Adrenal gland (tissue), 12 donors: ENCODE data around the gene FAM9C. TPM values are rescaled to one million over a fixed set of nuclear protein-coding genes. Genes with fewer than 3 reads are reported as not detected.

Source experiments
- DNase-seq, 7 donors: peaks; one replicate each; pipeline ENCODE4 v3.0.0-alpha.2; 2019 to 2020
- H3K27ac ChIP-seq, 5 donors: fragments of 200-600 bp; sonication (generic) in 4 of 5; 1 replicate in 3 of 5; 2 replicates in 2 of 5; pipeline versions ENCODE4 v1.5.1 to v1.8.0; 2016 to 2020; ENCODE audit warnings: mild to moderate bottlenecking in 1 of 5
- H3K27me3 ChIP-seq: fragments of 200-600 bp; 2 replicates; pipeline ENCODE4 v1.8.0; 2021
- H3K36me3 ChIP-seq, 2 donors: fragments of 200-600 bp; replicated peaks in 1 of 2; 1 replicate in 1 of 2; 2 replicates in 1 of 2; pipeline versions ENCODE4 v1.5.1 to v1.8.0; 2018 to 2022
- H3K4me1 ChIP-seq, 2 donors: fragments of 200-600 bp; replicated peaks in 1 of 2; 1 replicate in 1 of 2; 2 replicates in 1 of 2; pipeline versions ENCODE4 v1.5.1 to v1.8.0; 2018 to 2021
- H3K4me3 ChIP-seq, 4 donors: fragments of 200-600 bp; sonication (generic) in 3 of 4; one replicate each; pipeline ENCODE4 v1.5.1; 2016 to 2018
- H3K9me3 ChIP-seq, 3 donors: fragments of 200-600 bp; sonication (generic) in 1 of 3; replicated peaks in 1 of 3; 1 replicate in 2 of 3; 2 replicates in 1 of 3; pipeline versions ENCODE4 v1.5.1 to v1.8.0; 2016 to 2021
- POLR2A ChIP-seq, 2 donors: fragments of 450-650 bp; IDR thresholded peaks; one replicate each; pipeline ENCODE4 v1.6.1; 2017; ENCODE audit warnings: antibody characterized with exemption in 2 of 2, mild to moderate bottlenecking in 2 of 2, moderate library complexity in 1 of 2
- WGBS, 4 donors: extraction: QIAGEN DNeasy Blood & Tissue Kit in 2 of 4; methylation state at CpG; one replicate each; pipeline versions ENCODE4 v1.1.5 to v1.1.7; 2013 to 2017; 5-methylcytosine and 5-hydroxymethylcytosine counted together
- intact Hi-C, 2 donors: fragments of 100-400 bp; cut with DNase I; formaldehyde crosslinking; loops; one replicate each; pipeline versions ENCODE4 v1.14.1 to v1.15.0; 2022 to 2023
- polyA plus RNA-seq, 3 donors: library from polyadenylated mRNA; stranded (reverse); fragments of 200-250 nt in 2 of 3; fragments of 350-450 nt in 1 of 3; fragmentation: Illumina TruSeq in 1 of 3; extraction: RNeasy Lipid Tissue Mini Kit (QIAGEN cat#74804) in 1 of 3; gene quantifications; one replicate each; pipeline ENCODE4 v1.2.3, GENCODE V29; 2013 to 2014
- total RNA-seq, 9 donors: library from RNA; depleted of rRNA in 4 of 9; stranded (reverse); fragments of >200 nt in 4 of 9; fragments of 120-200 nt in 1 of 9; fragmentation: NEBNext Ultra II Directional in 1 of 9; extraction: Animal tissue kit (Norgen Biotek cat#: 25700) in 1 of 9; gene quantifications; one replicate each; pipeline versions ENCODE4 v1.1.0 to v1.2.4, GENCODE V29; 2013 to 2023
- TF ChIP-seq, protein P1 (sequence below), 6 experiments: fragments of 450-650 bp in 4 of 6; fragments of 200-600 bp in 2 of 6; sonication (generic) in 1 of 6; IDR thresholded peaks; 1 replicate in 5 of 6; 2 replicates in 1 of 6; pipeline versions ENCODE4 v1.5.1 to v1.8.0; 2016 to 2021; ENCODE audit warnings: antibody characterized with exemption in 6 of 6, mild to moderate bottlenecking in 2 of 6, moderate library complexity in 1 of 6
- donor health status: healthy with polysubstance abuse.
- donor health status: Bipolar disorder and iron deficiency.
- donor health status: DM: yes; HTN: yes; CAD: no.
- donor health status: DM: no; HTN: no; CAD: no.
- donor health status: DM: no; HTN: no; CAD: no.
- donor health status: DM: yes; HTN: yes; CAD: no.

Gene FAM9C
- total and polyA plus RNA-seq, 12 donors = 0.03 to 0.14 TPM; not detected in 10

DNA sequence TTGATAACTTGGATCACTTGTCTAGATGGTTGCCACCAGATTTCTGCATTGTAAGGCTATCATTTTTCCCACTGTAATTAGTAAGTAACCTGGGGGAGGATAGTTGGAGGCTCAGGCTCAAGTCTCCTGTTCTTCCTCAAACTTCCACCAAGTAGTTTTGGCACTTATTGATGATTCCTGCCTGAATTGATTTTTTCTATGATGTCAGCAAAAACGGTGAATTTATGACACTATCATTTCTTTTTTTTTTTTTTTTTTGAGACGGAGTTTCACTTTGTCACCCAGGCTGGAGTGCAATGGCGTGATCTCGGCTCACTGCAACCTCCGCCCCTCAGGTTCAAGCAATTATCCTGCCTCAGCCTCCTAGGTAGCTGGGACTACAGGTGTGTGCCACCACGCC is 57.1 kb downstream of the FAM9C start:
- Histone ChIP-seq H3K27ac (no peak overlapping the region), H3K4me1 (peaks cover 7% of the 10 kb centered on the region in 2 donors), H3K27me3 (no peaks in the 10 kb centered on the region), H3K9me3 (no peaks in the 10 kb centered on the region), H3K4me3 (no peak overlapping the region), H3K36me3 (no peaks in the 10 kb centered on the region)
- DNase-seq = no peak
- TF ChIP-seq, protein P1, sequence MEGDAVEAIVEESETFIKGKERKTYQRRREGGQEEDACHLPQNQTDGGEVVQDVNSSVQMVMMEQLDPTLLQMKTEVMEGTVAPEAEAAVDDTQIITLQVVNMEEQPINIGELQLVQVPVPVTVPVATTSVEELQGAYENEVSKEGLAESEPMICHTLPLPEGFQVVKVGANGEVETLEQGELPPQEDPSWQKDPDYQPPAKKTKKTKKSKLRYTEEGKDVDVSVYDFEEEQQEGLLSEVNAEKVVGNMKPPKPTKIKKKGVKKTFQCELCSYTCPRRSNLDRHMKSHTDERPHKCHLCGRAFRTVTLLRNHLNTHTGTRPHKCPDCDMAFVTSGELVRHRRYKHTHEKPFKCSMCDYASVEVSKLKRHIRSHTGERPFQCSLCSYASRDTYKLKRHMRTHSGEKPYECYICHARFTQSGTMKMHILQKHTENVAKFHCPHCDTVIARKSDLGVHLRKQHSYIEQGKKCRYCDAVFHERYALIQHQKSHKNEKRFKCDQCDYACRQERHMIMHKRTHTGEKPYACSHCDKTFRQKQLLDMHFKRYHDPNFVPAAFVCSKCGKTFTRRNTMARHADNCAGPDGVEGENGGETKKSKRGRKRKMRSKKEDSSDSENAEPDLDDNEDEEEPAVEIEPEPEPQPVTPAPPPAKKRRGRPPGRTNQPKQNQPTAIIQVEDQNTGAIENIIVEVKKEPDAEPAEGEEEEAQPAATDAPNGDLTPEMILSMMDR (IDR thresholded peaks at IDR 0.05) = no peak
- TF ChIP-seq POLR2A (IDR thresholded peaks at IDR 0.05) = no peak
- intact Hi-C loops = no loop called here
- 78 to 97% (median 89%) methylated on average over 6 of the region's 6 CpGs for WGBS, 4 donors

DNA sequence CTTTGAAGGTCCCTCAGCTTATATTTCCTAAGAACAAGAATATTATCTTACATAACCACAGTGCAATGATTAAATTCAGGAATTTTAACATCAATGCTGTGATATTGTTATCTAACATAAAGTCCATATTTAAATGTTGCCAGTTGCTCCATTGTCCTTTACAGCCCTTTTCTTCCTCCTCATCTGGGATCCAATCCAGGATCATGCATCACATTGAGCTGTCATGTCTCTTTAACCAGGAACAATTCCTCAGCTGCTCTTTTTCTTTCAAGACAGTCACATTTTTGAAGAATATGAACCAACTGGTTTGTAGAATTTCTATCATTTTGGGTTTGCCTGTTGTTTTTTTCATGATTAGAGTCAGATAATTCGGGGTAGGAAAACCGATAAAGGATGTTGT is 57.5 kb downstream of the FAM9C start:
- WGBS, 4 donors = 63 to 71% (median 68%) methylated on average over 2 of the region's 2 CpGs
- no peaks in the 10 kb centered on the region for H3K27me3 ChIP-seq
- H3K36me3 ChIP-seq = no peaks in the 10 kb centered on the region
- no peaks in the 10 kb centered on the region for H3K9me3 ChIP-seq
- TF ChIP-seq, protein P1 (IDR thresholded peaks at IDR 0.05) = no peak
- no peak for TF ChIP-seq POLR2A (IDR thresholded peaks at IDR 0.05)
- H3K4me3 ChIP-seq = no peak overlapping the region
- no peak for DNase-seq
- peaks cover 7% of the 10 kb centered on the region in 2 donors for H3K4me1 ChIP-seq
- H3K27ac ChIP-seq = no peak overlapping the region
- intact Hi-C loops = no loop called here

DNA sequence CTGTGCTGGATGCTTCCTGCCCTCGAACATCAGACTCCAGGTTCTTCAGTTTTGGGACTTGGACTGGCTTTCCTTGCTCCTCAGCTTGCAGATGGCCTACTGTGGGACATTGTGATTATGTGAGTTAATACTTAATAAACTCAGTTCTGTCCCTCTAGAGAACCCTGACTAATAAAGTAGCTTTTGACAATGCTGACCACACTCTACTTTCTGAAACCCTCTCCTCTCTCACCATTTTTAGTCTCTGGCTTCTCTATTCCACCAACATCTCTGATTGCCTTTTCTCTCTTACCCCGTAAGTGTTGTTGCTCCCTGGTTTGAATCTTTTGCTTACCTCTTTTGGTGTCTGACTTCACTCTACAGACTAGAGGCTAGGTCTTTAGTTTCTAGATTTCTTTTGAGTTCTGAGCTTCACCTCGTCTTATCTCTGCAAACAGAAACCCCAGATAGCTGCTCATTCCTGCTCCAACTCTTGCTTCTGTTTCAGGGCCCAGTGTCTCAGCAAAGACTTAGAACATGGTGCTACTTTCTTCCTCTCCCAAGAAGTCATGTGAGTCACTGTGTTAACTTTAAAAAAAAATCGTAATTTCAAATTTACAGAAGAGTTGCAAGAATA is 58.1 kb downstream of the FAM9C start:
- H3K4me1 ChIP-seq = peaks cover 7% of the 10 kb centered on the region in 2 donors
- intact Hi-C loops = no loop called here
- H3K9me3 ChIP-seq = no peaks in the 10 kb centered on the region
- no peak for DNase-seq
- no peaks in the 10 kb centered on the region for H3K27me3 ChIP-seq
- WGBS, 4 donors = 68 to 79% (median 73%) methylated on average over 4 of the region's 4 CpGs
- H3K27ac ChIP-seq = no peak overlapping the region
- H3K4me3 ChIP-seq = no peak overlapping the region
- TF ChIP-seq POLR2A (IDR thresholded peaks at IDR 0.05) = no peak
- TF ChIP-seq, protein P1 (IDR thresholded peaks at IDR 0.05) = no peak
- H3K36me3 ChIP-seq = no peaks in the 10 kb centered on the region

Other genes starting within 250 kb of the FAM9C start
- 1 to 10 TPM in 7 of 9 donors, under 1 TPM in 2; 0.18 to 4.0 (median 3.2) TPM for gene TLR7, start 177.5 kb downstream of the FAM9C start, total RNA-seq
- gene TLR7, start 177.5 kb downstream of the FAM9C start, polyA plus RNA-seq = under 1 TPM; 0.20 to 0.93 (median 0.32) TPM
- gene TLR8, start 138.0 kb downstream of the FAM9C start, total RNA-seq = 1 to 10 TPM in 7 of 9 donors, under 1 TPM in 1, not detected in 1; 0.39 to 5.6 (median 2.7) TPM
- gene TLR8, start 138.0 kb downstream of the FAM9C start, polyA plus RNA-seq = under 1 TPM; 0.10 to 0.84 (median 0.32) TPM
- 1,000 to 10,000 TPM; 1,180 to 9,144 (median 3,490) TPM for gene TMSB4X, start 69.5 kb downstream of the FAM9C start, total RNA-seq
- gene TMSB4X, start 69.5 kb downstream of the FAM9C start, polyA plus RNA-seq = 1,000 to 10,000 TPM; 2,395 to 6,385 (median 6,130) TPM